Osteoblast (primary cell): ENCODE data around the gene RNF222. TPM values are rescaled to one million over a fixed set of nuclear protein-coding genes. Genes with fewer than 3 reads are reported as not detected.
A peak's percentile ranks its signal among the peaks of the same experiment; 100 is the strongest.

Experiments used
- DNase-seq: peaks from one replicate; pipeline ENCODE4 v3.0.0; 2011; ENCODE audit warnings: low spot score, mixed read lengths; ENCODE audit not compliant: insufficient read length; ENCODE audit errors: missing footprints
- H2AFZ ChIP-seq: 2 replicates; pipeline ENCODE4 v1.6.0; 2011; ENCODE audit warnings: mild to moderate bottlenecking, low read length
- H3K27ac ChIP-seq: 2 replicates; pipeline ENCODE4 v1.5.1; 2011; ENCODE audit warnings: mild to moderate bottlenecking, low read depth, low read length, moderate library complexity
- H3K27me3 ChIP-seq: 2 replicates; pipeline ENCODE4 v1.6.0; 2012; ENCODE audit warnings: mild to moderate bottlenecking, control low read depth, inconsistent platforms, low read length, moderate library complexity; ENCODE audit not compliant: insufficient read depth
- H3K36me3 ChIP-seq: 2 replicates; pipeline ENCODE4 v1.5.1; 2011; ENCODE audit warnings: mild to moderate bottlenecking, low read length, control low read depth, moderate library complexity; ENCODE audit not compliant: insufficient read depth
- H3K4me1 ChIP-seq: 2 replicates; pipeline ENCODE4 v1.5.1; 2011; ENCODE audit warnings: mild to moderate bottlenecking, low read length, control low read depth, moderate library complexity; ENCODE audit not compliant: insufficient read depth
- H3K4me2 ChIP-seq: 2 replicates; pipeline ENCODE4 v1.6.0; 2011; ENCODE audit warnings: mild to moderate bottlenecking, low read length; ENCODE audit not compliant: insufficient read depth
- H3K4me3 ChIP-seq: fragments of 200-600 bp; sonication (generic); 3 replicates; pipeline ENCODE4 v1.5.1; 2012; ENCODE audit warnings: mild to moderate bottlenecking, low read length, inconsistent platforms; ENCODE audit not compliant: insufficient read depth
- H3K79me2 ChIP-seq: 2 replicates; pipeline ENCODE4 v1.6.0; 2012; ENCODE audit warnings: mild to moderate bottlenecking, low read length, control low read depth, inconsistent platforms; ENCODE audit not compliant: insufficient read depth
- H3K9me3 ChIP-seq: 2 replicates; pipeline ENCODE4 v1.5.1; 2011; ENCODE audit warnings: low read depth, low read length, control low read depth
- H4K20me1 ChIP-seq: 2 replicates; pipeline ENCODE4 v1.6.0; 2012; ENCODE audit warnings: mild to moderate bottlenecking, low read length, control low read depth; ENCODE audit not compliant: insufficient read depth
- total RNA-seq: library from RNA; depleted of rRNA; stranded (reverse); fragments of >200 nt; gene quantifications from 2 replicates; pipeline ENCODE4 v1.2.3, GENCODE V29; 2012
- TF ChIP-seq, protein P1 (sequence below): IDR thresholded peaks from 2 replicates; pipeline ENCODE4 v1.5.1; 2011; ENCODE audit warnings: mild to moderate bottlenecking, low read depth, low read length, moderate library complexity; ENCODE audit errors: extremely low read depth

The RNF222 gene
- total RNA-seq, 1 donor, result not detected

DNA sequence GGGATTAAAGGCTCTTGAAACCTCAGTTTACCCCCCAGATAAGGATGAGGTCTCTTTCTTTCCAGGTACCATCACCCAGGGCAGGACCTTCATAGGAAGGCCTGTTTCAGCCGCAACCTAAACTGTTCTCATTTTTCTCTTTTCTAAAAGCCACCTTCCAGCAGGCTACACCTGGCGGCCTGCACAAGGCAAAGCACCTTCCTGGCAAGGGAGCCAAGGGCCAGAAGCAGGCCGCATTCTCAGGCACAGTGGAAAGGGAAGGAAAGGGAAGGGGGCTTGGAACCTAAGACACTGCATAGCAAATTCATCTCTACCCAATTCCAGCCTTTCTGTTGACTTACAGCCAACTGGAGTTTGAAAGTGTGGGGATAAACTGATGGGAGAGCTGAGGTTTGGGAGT is 29.2 kb upstream of the RNF222 start:
- Histone ChIP-seq H2AFZ (no peak overlapping the region), H3K4me3 (no peak overlapping the region), H3K36me3 (no peaks in the 10 kb centered on the region), H3K27ac (no peak overlapping the region), H3K4me1 (peaks cover 13% of the 10 kb centered on the region), H3K27me3 (peaks cover 4% of the 10 kb centered on the region), H3K9me3 (no peaks in the 10 kb centered on the region), H4K20me1 (no peaks in the 10 kb centered on the region), H3K79me2 (no peaks in the 10 kb centered on the region), H3K4me2 (no peak overlapping the region)
- no peak for DNase-seq
- TF ChIP-seq, protein P1, sequence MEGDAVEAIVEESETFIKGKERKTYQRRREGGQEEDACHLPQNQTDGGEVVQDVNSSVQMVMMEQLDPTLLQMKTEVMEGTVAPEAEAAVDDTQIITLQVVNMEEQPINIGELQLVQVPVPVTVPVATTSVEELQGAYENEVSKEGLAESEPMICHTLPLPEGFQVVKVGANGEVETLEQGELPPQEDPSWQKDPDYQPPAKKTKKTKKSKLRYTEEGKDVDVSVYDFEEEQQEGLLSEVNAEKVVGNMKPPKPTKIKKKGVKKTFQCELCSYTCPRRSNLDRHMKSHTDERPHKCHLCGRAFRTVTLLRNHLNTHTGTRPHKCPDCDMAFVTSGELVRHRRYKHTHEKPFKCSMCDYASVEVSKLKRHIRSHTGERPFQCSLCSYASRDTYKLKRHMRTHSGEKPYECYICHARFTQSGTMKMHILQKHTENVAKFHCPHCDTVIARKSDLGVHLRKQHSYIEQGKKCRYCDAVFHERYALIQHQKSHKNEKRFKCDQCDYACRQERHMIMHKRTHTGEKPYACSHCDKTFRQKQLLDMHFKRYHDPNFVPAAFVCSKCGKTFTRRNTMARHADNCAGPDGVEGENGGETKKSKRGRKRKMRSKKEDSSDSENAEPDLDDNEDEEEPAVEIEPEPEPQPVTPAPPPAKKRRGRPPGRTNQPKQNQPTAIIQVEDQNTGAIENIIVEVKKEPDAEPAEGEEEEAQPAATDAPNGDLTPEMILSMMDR, result no peak

DNA sequence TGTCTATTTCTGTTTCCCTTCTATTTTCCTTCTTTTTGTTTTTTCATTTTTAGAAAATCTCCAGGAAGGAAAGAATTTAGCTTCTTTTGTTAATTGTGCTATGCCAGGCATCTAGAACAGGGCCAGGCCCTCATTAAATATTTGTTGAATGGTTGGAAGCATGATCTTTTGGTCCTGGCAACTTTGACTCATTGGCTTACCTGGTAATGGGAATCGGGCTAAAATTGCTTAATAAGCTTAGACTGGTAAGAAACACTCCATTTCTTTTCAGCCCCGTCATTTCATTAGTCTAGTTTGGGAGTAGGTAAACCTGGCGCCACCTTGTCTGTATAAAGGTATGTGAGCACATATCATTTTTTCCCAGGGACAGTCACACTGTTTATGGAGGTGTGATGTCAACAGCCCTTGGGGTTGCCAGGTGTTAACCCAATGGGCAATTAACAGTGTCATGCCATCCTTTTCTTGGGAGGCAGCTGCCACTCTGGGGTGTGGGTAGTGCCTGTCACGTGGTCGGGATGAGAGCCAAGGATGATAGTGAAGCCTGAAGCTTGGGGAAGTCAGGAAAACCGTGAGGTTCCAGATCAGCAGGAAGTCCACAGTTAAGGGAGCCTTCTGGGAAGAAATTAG is 28.6 kb upstream of the RNF222 start:
- DNase-seq, result no peak
- H3K36me3 ChIP-seq, result no peaks in the 10 kb centered on the region
- H3K27ac ChIP-seq, result no peak overlapping the region
- no peaks in the 10 kb centered on the region for H4K20me1 ChIP-seq
- H3K4me3 ChIP-seq, result no peak overlapping the region
- H3K27me3 ChIP-seq, result peaks cover 4% of the 10 kb centered on the region
- no peaks in the 10 kb centered on the region for H3K79me2 ChIP-seq
- H3K4me2 ChIP-seq, result no peak overlapping the region
- H3K9me3 ChIP-seq, result no peaks in the 10 kb centered on the region
- H3K4me1 ChIP-seq, result peaks cover 9% of the 10 kb centered on the region
- no peak overlapping the region for H2AFZ ChIP-seq
- TF ChIP-seq, protein P1, result no peak

DNA sequence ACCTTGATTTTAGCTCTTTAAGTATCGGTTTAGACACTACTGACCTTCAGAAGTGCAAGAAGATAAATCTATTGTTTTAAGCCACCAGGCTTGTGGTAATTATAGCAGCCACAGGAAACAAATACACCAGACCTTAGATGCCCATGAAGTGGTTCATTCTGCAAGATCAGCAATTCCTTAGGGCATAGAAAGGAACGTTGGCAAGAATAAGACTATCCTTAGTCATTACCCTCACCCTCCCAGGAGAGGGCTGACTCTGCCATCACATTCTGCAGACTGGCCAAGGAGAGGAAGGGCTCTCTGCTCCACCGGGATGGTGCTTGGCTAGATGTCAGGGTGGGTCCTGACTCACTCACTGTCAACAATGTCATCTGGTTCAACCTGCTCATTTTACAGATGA is 23.9 kb upstream of the RNF222 start:
- Histone ChIP-seq H4K20me1 (no peaks in the 10 kb centered on the region), H2AFZ (no peak overlapping the region), H3K4me3 (no peak overlapping the region), H3K79me2 (no peaks in the 10 kb centered on the region), H3K36me3 (no peaks in the 10 kb centered on the region), H3K4me1 (peaks cover 15% of the 10 kb centered on the region), H3K9me3 (no peaks in the 10 kb centered on the region), H3K27ac (no peak overlapping the region), H3K27me3 (peaks cover 19% of the 10 kb centered on the region), H3K4me2 (no peak overlapping the region)
- TF ChIP-seq, protein P1, result no peak
- peak; percentile 86 for DNase-seq

DNA sequence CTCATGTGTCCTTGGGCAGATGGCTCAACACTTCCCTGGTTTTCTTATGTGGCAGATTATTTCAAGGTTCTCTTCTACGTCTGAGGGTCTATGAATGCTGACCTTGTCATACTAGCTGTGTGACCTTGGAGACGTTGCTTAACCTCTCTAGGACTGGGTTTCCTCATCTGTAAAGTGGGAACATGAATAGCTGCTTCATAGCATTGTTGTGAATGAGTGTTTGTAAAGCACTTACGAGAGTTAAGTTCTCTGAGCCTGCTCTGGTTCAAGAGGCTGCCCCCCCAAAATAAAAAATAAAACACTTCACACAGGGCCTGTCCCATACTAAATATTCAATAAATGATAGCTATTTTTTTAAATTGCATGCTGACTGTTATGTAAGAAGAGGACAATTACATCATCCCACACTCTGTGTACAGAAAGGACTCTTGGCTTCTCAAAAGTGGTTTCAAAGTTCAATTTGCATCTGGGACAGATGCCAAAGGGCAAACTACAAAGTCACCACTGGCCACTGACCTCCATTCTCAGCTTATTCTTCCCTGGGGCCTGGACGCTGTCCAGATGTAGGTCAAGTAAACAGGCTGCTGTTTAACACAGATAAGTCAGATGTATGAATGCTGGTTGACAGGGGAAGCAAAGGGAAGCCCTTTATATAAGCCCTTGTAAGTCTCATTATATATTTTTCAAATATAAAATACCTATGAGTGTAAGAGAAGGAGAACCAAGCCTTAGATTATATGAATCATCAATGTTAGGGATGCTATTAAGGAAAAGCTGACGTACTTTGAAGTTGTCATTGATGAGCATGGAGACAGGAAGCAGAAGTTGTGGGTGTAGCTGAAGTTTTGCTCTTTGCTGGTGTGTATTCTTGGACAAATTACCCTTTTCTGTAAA is 22.7 kb upstream of the RNF222 start:
- no peak overlapping the region for H2AFZ ChIP-seq
- peaks cover 22% of the 10 kb centered on the region for H3K27me3 ChIP-seq
- H3K36me3 ChIP-seq, result no peaks in the 10 kb centered on the region
- H3K27ac ChIP-seq, result peak overlapping the region; percentile 15
- peaks cover 15% of the 10 kb centered on the region for H3K4me1 ChIP-seq
- DNase-seq, result peak; percentile 74
- TF ChIP-seq, protein P1, result no peak
- no peaks in the 10 kb centered on the region for H3K79me2 ChIP-seq
- no peaks in the 10 kb centered on the region for H3K9me3 ChIP-seq
- no peak overlapping the region for H3K4me3 ChIP-seq
- H3K4me2 ChIP-seq, result peak overlapping the region; percentile 10
- no peaks in the 10 kb centered on the region for H4K20me1 ChIP-seq
